GM12892 (cell line): ENCODE measurements around the gene GBP7.

Source experiments
- POLR2A ChIP-seq: IDR thresholded peaks from 2 replicates; pipeline ENCODE4 v1.6.1; 2011; ENCODE audit warnings: low read depth, low read length, control low read depth
- TAF1 ChIP-seq: IDR thresholded peaks from 2 replicates; pipeline ENCODE4 v1.6.1; 2011; ENCODE audit warnings: low read depth, mild to moderate bottlenecking, control low read depth, low read length, borderline replicate concordance

- TF ChIP-seq POLR2A (no peak), TAF1 (no peak)
Observed at GRCh38 chr1:89089962-89090361, 85.8 kb downstream of the GBP7 start.
